ENCODE results near the gene HOXB4.

DNA sequence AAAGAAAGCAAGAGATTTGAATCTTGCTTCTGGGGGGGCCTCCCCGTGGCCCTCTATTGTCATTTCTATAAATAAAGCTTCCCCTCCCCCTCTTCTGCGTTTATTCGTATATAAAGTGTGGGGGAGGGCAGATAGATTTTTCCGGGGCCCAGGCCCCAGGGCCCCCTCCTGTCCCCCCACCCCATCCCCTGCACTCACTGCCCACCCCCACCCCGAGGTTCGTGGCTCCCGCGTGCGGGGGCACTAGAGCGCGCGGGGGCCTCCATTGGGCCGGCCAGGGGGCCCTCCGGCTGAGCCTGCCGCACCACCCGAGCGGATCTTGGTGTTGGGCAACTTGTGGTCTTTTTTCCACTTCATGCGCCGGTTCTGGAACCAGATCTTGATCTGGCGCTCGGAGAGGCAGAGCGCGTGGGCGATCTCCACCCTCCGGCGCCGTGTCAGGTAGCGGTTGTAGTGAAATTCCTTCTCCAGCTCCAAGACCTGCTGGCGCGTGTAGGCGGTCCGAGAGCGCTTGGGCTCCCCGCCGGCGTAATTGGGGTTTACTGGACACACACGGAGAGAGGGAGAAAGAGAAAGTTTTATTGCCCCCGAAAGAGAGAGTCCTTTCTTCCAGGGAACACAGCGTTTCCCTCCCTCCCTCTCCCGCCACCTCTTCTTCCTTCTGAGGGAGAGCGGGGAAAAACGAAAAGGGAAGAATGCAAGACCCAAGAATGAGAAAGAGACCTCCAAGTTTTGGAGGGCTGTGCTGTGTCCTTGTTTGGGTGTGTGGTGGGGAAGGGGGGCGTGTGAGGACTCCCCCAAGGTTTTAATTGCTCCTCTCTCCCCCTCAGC, 1.5 kb downstream of the HOXB4 start:
- TF ChIP-seq CTCF (IDR thresholded peaks at IDR 0.05): no peak
- peak in 1 of 2 donors; percentile 26 for TF ChIP-seq POLR2A (IDR thresholded peaks at IDR 0.05)

All from adrenal gland (tissue), 5 donors.